ENCODE data around the gene TMEM183A.

DNA sequence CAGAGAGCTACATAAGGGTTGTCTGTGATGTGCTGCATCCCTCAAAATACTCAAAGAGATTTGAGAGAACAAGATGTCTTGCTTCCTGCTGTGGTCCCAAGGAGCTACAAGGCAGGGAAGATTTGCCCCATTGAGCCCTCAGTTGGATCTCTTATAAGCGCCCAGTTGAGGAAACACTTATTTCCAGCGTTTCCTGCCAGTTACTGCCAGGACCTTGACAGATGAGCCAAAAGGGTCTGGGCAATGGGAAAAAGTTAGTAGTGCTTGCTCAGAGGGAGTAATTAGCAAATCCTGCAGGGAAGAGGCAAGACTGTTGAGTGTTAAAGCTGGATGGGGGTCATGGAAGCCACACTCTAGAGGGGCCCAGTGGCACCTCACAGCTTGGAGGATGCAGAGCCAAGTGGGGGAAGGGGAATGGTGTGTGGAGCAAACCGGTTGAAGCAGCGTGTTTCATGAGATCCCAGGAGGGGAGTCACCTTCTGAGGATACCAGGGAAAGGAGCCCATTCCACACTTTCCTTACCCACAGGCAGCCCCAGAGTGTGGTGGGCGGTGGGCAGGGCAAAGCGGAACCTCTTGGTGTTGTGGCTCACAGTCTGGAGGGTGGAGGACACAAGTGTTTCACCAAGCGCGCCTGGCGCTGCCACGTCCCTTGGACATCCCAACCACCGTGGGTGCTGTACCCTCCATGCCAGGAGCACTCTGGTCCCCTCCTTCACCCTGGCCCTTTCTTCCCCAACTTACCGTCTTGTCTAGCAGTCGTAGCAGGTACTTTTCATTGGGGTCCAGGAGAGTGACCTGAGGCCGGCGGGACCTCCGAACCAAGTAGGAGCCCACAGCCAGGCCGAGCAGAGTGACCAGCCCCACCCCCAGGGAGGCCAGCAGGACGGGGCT lies 40.9 kb upstream of the TMEM183A start:
- no peak for TF ChIP-seq EP300 (IDR thresholded peaks at IDR 0.05)
- no peak for TF ChIP-seq CTCF (IDR thresholded peaks at IDR 0.05)

Data from suprapubic skin (tissue), 3 donors.